ENCODE data around the gene CENPX. TPM values are rescaled to one million over a fixed set of nuclear protein-coding genes. Genes with fewer than 3 reads are reported as not detected.

Gene CENPX
- total RNA-seq, 1 experiment from 2014 or later = 344 TPM

DNA sequence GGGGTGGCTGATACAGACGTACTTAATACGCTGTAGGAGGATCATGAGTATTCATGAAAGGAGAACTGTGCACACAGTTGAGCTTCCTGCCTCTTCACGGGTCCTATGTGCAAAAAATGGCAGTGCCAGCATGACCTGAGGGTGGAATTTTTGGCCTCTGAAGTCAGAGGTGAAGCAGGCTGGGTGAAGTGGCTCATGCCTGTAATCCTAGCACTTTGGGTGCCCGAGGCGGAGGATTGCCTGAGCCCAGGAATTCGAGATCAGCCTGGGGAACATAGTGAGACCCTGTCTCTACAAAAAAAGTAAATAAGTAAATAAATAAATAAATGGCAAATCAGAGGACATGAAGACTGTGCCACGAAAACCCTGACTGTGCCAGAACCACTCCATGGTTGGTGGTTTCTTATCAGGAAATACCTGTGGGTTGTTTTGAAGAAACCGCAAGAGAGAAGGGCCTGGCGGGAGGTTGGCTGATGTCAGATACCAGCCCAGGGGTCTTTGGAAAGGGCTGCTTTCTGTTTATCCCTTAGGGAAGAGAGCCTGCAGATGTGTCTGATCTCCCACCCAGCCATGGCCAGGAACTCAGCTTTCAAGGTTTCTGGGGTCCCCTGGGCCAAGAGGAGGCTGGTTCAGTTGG is 41.9 kb downstream of the CENPX start:
- Histone ChIP-seq H2AFZ (ENCODE audit: low read length) (no peak overlapping the region), H3K79me2 (ENCODE audit: low read length) (peaks cover 15% of the 10 kb centered on the region), H3K9me3 (ENCODE audit: low read length) (no peaks in the 10 kb centered on the region), H3F3A (ENCODE audit: low read length, unreplicated experiment) (no peaks in the 10 kb centered on the region), H4K20me1 (ENCODE audit: low read length) (no peaks in the 10 kb centered on the region), H3K9me2 (replicated peaks; ENCODE audit: low read length) (no peaks in the 10 kb centered on the region), H3K27me3 (ENCODE audit: low read length) (no peaks in the 10 kb centered on the region), H3K4me1 (ENCODE audit: insufficient read depth, low read length) (peaks cover 13% of the 10 kb centered on the region), H3K9ac (ENCODE audit: low read length) (no peak overlapping the region), H3K36me3 (ENCODE audit: low read depth, low read length) (no peaks in the 10 kb centered on the region), H3K27ac (ENCODE audit: low read length) (no peak overlapping the region), H3K4me2 (ENCODE audit: low read length) (no peak overlapping the region), H3K4me3 (ENCODE audit: low read length) (no peak overlapping the region)
- BruUV-seq (replicated peaks) = no TSS peak
- TF ChIP-seq, protein P1, sequence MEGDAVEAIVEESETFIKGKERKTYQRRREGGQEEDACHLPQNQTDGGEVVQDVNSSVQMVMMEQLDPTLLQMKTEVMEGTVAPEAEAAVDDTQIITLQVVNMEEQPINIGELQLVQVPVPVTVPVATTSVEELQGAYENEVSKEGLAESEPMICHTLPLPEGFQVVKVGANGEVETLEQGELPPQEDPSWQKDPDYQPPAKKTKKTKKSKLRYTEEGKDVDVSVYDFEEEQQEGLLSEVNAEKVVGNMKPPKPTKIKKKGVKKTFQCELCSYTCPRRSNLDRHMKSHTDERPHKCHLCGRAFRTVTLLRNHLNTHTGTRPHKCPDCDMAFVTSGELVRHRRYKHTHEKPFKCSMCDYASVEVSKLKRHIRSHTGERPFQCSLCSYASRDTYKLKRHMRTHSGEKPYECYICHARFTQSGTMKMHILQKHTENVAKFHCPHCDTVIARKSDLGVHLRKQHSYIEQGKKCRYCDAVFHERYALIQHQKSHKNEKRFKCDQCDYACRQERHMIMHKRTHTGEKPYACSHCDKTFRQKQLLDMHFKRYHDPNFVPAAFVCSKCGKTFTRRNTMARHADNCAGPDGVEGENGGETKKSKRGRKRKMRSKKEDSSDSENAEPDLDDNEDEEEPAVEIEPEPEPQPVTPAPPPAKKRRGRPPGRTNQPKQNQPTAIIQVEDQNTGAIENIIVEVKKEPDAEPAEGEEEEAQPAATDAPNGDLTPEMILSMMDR (conservative IDR thresholded peaks at IDR 0.05; ENCODE audit: low read depth, low read length) = no peak
- TF ChIP-seq EZH2 (IDR thresholded peaks at IDR 0.05; ENCODE audit: low read length, unreplicated experiment) (no peak), EZH2phosphoT487 (IDR thresholded peaks at IDR 0.05; ENCODE audit: borderline replicate concordance, low read length) (no peak)
- POLR2A ChIA-PET (ENCODE audit: unreplicated experiment) = no interaction called here
- ATAC-seq (no peak), DNase-seq (no peak)
- CTCF ChIA-PET = no interaction called here
- intact Hi-C loops (cut with micrococcal nuclease) = no loop called here

DNA sequence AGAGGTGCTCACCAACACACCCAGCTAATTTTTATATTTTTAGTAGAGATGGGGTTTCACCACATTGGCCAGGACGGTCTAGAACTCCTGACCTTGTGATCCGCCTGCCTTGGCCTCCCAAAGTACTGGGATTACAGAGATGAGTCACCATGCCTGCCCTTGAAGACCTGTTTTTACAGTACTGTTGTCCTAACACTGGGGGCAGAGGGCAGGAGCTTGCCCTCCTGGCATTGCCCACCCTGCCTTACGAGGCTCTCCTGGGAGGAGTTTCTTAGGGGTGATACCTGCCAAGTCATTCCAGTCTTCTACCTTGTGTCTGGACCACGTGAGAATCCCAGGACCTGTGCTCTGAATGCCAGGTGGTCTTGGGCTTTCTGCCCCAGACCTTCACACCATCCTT is 42.6 kb downstream of the CENPX start:
- Histone ChIP-seq H3K79me2 (ENCODE audit: low read length) (peaks cover 15% of the 10 kb centered on the region), H2AFZ (ENCODE audit: low read length) (no peak overlapping the region), H3K4me3 (ENCODE audit: low read length) (no peak overlapping the region), H3K27ac (ENCODE audit: low read length) (no peak overlapping the region), H3K9ac (ENCODE audit: low read length) (no peak overlapping the region), H3K36me3 (ENCODE audit: low read depth, low read length) (no peaks in the 10 kb centered on the region), H3K4me2 (ENCODE audit: low read length) (no peak overlapping the region), H3K27me3 (ENCODE audit: low read length) (no peaks in the 10 kb centered on the region), H4K20me1 (ENCODE audit: low read length) (no peaks in the 10 kb centered on the region), H3F3A (ENCODE audit: low read length, unreplicated experiment) (no peaks in the 10 kb centered on the region), H3K9me2 (replicated peaks; ENCODE audit: low read length) (no peaks in the 10 kb centered on the region), H3K4me1 (ENCODE audit: insufficient read depth, low read length) (peaks cover 13% of the 10 kb centered on the region), H3K9me3 (ENCODE audit: low read length) (no peaks in the 10 kb centered on the region)
- TF ChIP-seq EZH2 (IDR thresholded peaks at IDR 0.05; ENCODE audit: low read length, unreplicated experiment) (no peak), EZH2phosphoT487 (IDR thresholded peaks at IDR 0.05; ENCODE audit: borderline replicate concordance, low read length) (no peak)
- TF ChIP-seq, protein P1 (conservative IDR thresholded peaks at IDR 0.05; ENCODE audit: low read depth, low read length) = no peak
- no peak for DNase-seq
- ChIA-PET CTCF (no interaction called here), POLR2A (ENCODE audit: unreplicated experiment) (no interaction called here)
- ATAC-seq = no peak
- BruUV-seq (replicated peaks) = no TSS peak
- intact Hi-C loops (cut with micrococcal nuclease) = no loop called here

DNA sequence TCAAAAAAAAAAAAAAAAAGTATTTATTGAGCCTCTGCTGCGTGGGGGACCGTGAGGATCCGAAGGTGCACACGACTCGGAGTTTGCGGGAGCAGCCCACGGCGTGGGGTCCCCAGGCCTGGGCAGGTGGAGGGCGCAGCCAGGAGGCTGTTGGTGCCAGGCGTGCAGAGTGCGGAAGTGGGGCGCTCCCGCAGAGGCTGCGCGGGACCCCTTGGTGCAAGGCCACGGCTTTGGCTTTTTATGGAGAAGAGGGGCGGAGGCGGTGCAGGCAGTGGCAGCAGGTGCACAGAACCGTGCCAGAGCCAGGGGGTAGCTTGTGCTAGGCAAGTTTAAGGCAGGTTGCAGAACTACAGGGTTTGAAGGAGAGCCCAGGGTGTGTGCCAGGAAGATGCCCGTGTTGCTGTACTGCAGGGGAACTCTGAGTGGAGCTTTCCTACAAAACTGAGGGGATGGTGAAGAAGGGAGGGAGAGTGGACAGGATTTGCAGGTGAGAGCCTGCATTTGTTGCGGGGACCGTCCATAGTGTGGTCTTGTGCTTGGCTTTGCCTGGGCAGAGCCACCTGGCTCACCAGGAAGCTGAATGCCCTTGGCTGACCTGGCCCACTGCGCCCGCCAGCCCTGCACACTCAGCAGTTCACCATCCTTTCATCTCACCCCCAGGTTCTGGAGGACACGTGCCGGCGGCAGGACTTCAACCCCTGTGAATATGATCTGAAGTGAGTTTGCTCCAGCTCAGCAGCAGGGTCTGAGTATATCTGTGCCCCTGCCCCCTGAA is 44.0 kb downstream of the CENPX start:
- Histone ChIP-seq H3K9ac (ENCODE audit: low read length) (peak overlapping the region; percentile 86), H3K79me2 (ENCODE audit: low read length) (peaks cover 15% of the 10 kb centered on the region), H3K9me2 (replicated peaks; ENCODE audit: low read length) (no peaks in the 10 kb centered on the region), H2AFZ (ENCODE audit: low read length) (no peak overlapping the region), H3K36me3 (ENCODE audit: low read depth, low read length) (no peaks in the 10 kb centered on the region), H3K4me1 (ENCODE audit: insufficient read depth, low read length) (peaks cover 13% of the 10 kb centered on the region), H3K4me3 (ENCODE audit: low read length) (peak overlapping the region; percentile 97), H3K4me2 (ENCODE audit: low read length) (peak overlapping the region; percentile 96), H3K27me3 (ENCODE audit: low read length) (no peaks in the 10 kb centered on the region), H3K27ac (ENCODE audit: low read length) (no peak overlapping the region), H3K9me3 (ENCODE audit: low read length) (no peaks in the 10 kb centered on the region), H3F3A (ENCODE audit: low read length, unreplicated experiment) (no peaks in the 10 kb centered on the region), H4K20me1 (ENCODE audit: low read length) (no peaks in the 10 kb centered on the region)
- TF ChIP-seq EZH2phosphoT487 (IDR thresholded peaks at IDR 0.05; ENCODE audit: borderline replicate concordance, low read length) = no peak
- no peak for TF ChIP-seq EZH2 (IDR thresholded peaks at IDR 0.05; ENCODE audit: low read length, unreplicated experiment)
- TF ChIP-seq, protein P1 (conservative IDR thresholded peaks at IDR 0.05; ENCODE audit: low read depth, low read length) = no peak
- DNase-seq (no peak), ATAC-seq (no peak)
- BruUV-seq (replicated peaks) = TSS peak; percentile 47
- ChIA-PET POLR2A (ENCODE audit: unreplicated experiment) (no interaction called here), CTCF (no interaction called here)
- intact Hi-C loops (cut with micrococcal nuclease) = no loop called here
